LNCaP clone FGC (cell line): ENCODE data around the gene PAM.
"Not testable (repeated sequence)": the region's sequence is repeated elsewhere in the genome, so short reads cannot be mapped to it uniquely, and the experiment has no call there.

Source experiments
- DNase-seq: peaks from one replicate; pipeline ENCODE4 v3.0.0-alpha.2; 2011; ENCODE audit warnings: low read depth
- H3K4me3 ChIP-seq: 2 replicates; pipeline ENCODE4 v1.5.1; 2011; ENCODE audit warnings: mild to moderate bottlenecking, low read depth, low read length, control low read depth
- CTCF ChIP-seq: IDR thresholded peaks from 2 replicates; pipeline ENCODE4 v1.5.1; 2012; ENCODE audit warnings: mild to moderate bottlenecking; ENCODE audit not compliant: control insufficient read depth, insufficient read depth; ENCODE audit errors: extremely low read depth

PAM gene

GRCh38 chr5:103035701-103036100 lies 280.6 kb downstream of the PAM start:
- no peak overlapping the region for H3K4me3 ChIP-seq
- no peak for DNase-seq
- no peak for TF ChIP-seq CTCF

- H3K4me3 ChIP-seq, result no peak overlapping the region
- DNase-seq, result no peak
- no peak for TF ChIP-seq CTCF
These were observed 281.5 kb downstream of the PAM start for GRCh38 chr5:103036601-103037000.

GRCh38 chr5:103037673-103038455 lies 282.8 kb downstream of the PAM start:
- TF ChIP-seq CTCF, result no peak
- no peak for DNase-seq
- H3K4me3 ChIP-seq, result no peak overlapping the region

- peak; percentile 51 for TF ChIP-seq CTCF
- DNase-seq, result peak; percentile 39
- no peak overlapping the region for H3K4me3 ChIP-seq
These were observed 286.1 kb downstream of the PAM start for GRCh38 chr5:103041071-103041676.

- not testable (repeated sequence) for DNase-seq, H3K4me3 ChIP-seq
These were observed 291.6 kb downstream of the PAM start for GRCh38 chr5:103046706-103047105.

- H3K4me3 ChIP-seq, result no peak overlapping the region
- DNase-seq, result no peak
- no peak for TF ChIP-seq CTCF
These were observed 302.4 kb downstream of the PAM start for GRCh38 chr5:103057208-103058130.

- no peak for DNase-seq
- H3K4me3 ChIP-seq, result no peak overlapping the region
- no peak for TF ChIP-seq CTCF
These were observed 304.4 kb downstream of the PAM start for GRCh38 chr5:103059525-103059924.
